GM12878 (cell line): ENCODE data around the gene POU2F1. TPM values are rescaled to one million over a fixed set of nuclear protein-coding genes. Genes with fewer than 3 reads are reported as not detected.

Experiments used
- CBX5 ChIP-seq: sonication (generic); IDR thresholded peaks from 2 replicates; pipeline ENCODE4 v1.6.1; 2016; ENCODE audit warnings: low read depth, moderate library complexity, mild to moderate bottlenecking, inconsistent platforms
- CEBPZ ChIP-seq: fragments of 150-350 bp; IDR thresholded peaks from 2 replicates; pipeline ENCODE4 v1.6.1; 2016; ENCODE audit warnings: low read depth, low read length
- CHD2 ChIP-seq: IDR thresholded peaks from 2 replicates; pipeline ENCODE4 v1.6.1; 2011; ENCODE audit warnings: low read depth, low read length, improper control_type of control experiment, borderline replicate concordance
- CHD4 ChIP-seq: fragments of 200-600 bp; sonication (generic); IDR thresholded peaks from 2 replicates; pipeline ENCODE4 v1.6.1; 2016; ENCODE audit warnings: mild to moderate bottlenecking
- E2F8 ChIP-seq: fragments of 450-650 bp; IDR thresholded peaks from 2 replicates; pipeline ENCODE4 v1.6.1; 2018; ENCODE audit warnings: mild to moderate bottlenecking, low read depth, moderate library complexity; ENCODE audit not compliant: partially characterized antibody
- ELK1 ChIP-seq: IDR thresholded peaks from 2 replicates; pipeline ENCODE4 v1.6.1; 2012; ENCODE audit warnings: low read depth, low read length, improper control_type of control experiment
- HSF1 ChIP-seq: fragments of 150-350 bp; IDR thresholded peaks from 2 replicates; pipeline ENCODE4 v1.6.1; 2014; ENCODE audit warnings: mild to moderate bottlenecking, low read depth, low read length
- MTA2 ChIP-seq: fragments of 450-650 bp; IDR thresholded peaks from 2 replicates; pipeline ENCODE4 v1.6.1; 2016; ENCODE audit warnings: low read depth, mild to moderate bottlenecking, moderate library complexity
- MTA3 ChIP-seq: IDR thresholded peaks from 2 replicates; pipeline ENCODE4 v1.6.1; 2012; ENCODE audit warnings: low read length, inconsistent platforms, borderline replicate concordance
- NR2F1 ChIP-seq: fragments of 450-650 bp; conservative IDR thresholded peaks from 2 replicates; pipeline ENCODE4 v1.6.1; 2017; ENCODE audit warnings: mild to moderate bottlenecking
- NRF1 ChIP-seq: conservative IDR thresholded peaks from 2 replicates; pipeline ENCODE4 v1.6.1; 2011; ENCODE audit warnings: mild to moderate bottlenecking, low read depth, low read length, improper control_type of control experiment
- SMAD5 ChIP-seq: IDR thresholded peaks from 2 replicates; pipeline ENCODE4 v1.6.1; 2016; ENCODE audit warnings: antibody characterized with exemption, low read depth
- SREBF2 ChIP-seq: IDR thresholded peaks from 2 replicates; pipeline ENCODE4 v1.6.1; 2012; ENCODE audit warnings: mild to moderate bottlenecking, low read length
- TCF7 ChIP-seq: IDR thresholded peaks from 2 replicates; pipeline ENCODE4 v1.6.1; 2014; ENCODE audit warnings: antibody characterized with exemption, borderline replicate concordance
- ZNF687 ChIP-seq: fragments of 450-650 bp; IDR thresholded peaks from 2 replicates; pipeline ENCODE4 v1.6.1; 2017; ENCODE audit warnings: mild to moderate bottlenecking, moderate library complexity
- ZZZ3 ChIP-seq: IDR thresholded peaks from 2 replicates; pipeline ENCODE4 v1.6.1; 2011; ENCODE audit warnings: low read depth; ENCODE audit not compliant: control insufficient read depth, insufficient read length
- polyA plus RNA-seq, 11 experiments: library from polyadenylated mRNA; depleted of rRNA in 4 of 11; unstranded in 6 of 11; stranded (reverse) in 5 of 11; fragments of >200 nt; fragmentation: Nextera tagmentation in 4 of 11; fragmentation: Illumina TruSeq in 1 of 11; extraction: Ambion mirVana in 4 of 11; extraction: Trizol in 1 of 11; gene quantifications; 1 replicate in 1 of 11; 2 replicates in 10 of 11; pipeline versions ENCODE4 v1.2.1 to v1.2.3, GENCODE V29; 2011 to 2016; ENCODE audit warnings: inconsistent platforms in 2 of 11, missing spikeins in 2 of 11, low read depth in 1 of 11
- total RNA-seq, 4 experiments: library from RNA; depleted of rRNA in 3 of 4; stranded (reverse); fragments of >200 nt in 3 of 4; fragmentation: Illumina TruSeq in 1 of 4; extraction: Trizol in 1 of 4; gene quantifications; 2 replicates each; pipeline versions ENCODE4 v1.2.1 to v1.2.3, GENCODE V29; 2013 to 2021

The POU2F1 gene
- total and polyA plus RNA-seq, 10 of the 15 experiments (the other 5 are each of a cell fraction or from before 2014, with no cell fraction given): 2.5 to 21.7 (median 12.5) TPM

- TF ChIP-seq SREBF2 (no peak), ZNF687 (no peak), CHD2 (0 out of 2 replicates have a peak, but pooled peaks have one; percentile 10), TCF7 (no peak), NR2F1 (no peak), HSF1 (no peak), CEBPZ (no peak), ZZZ3 (no peak), ELK1 (no peak), MTA3 (peak; percentile 65; the same call in 1 of the 2 replicates), CHD4 (no peak), NRF1 (no peak), CBX5 (no peak; the same call in 1 of the 2 replicates), SMAD5 (0 out of 2 replicates have a peak, but pooled peaks have one; percentile 50), E2F8 (peak; percentile 49), MTA2 (peak; percentile 26; the same call in 1 of the 2 replicates)
Observed at GRCh38 chr1:167219646-167220536, 795 bp upstream of the POU2F1 start (continued).
